ENCODE data around the gene CAMSAP1. TPM values are rescaled to one million over a fixed set of nuclear protein-coding genes. Genes with fewer than 3 reads are reported as not detected.

The CAMSAP1 gene
- total and polyA plus RNA-seq, 11 donors: 10.9 to 38.3 (median 19.9) TPM

DNA sequence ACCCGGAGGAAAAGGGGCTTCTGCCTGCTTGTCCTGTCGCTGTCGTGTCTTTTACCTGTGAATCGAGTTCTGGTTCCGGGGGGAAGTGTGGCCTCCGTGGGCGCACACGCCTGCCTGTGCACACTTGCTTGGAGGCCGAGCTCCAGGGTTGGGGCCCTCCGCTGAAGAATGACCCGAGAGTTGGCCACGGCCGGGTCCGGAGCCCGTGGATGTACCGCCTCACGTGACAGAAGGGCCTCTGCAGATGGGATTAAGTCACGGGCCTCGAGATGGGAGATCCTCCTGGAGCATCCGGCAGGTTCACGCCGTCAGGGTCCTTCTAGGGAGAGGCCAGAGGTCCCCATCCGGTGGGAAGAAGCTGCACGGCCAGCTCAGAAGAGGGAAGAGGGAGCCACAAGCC is 124.4 kb downstream of the CAMSAP1 start:
- intact Hi-C loops (cut with DNase I): no loop called here
- Histone ChIP-seq H3K4me3 (no peak overlapping the region), H3K27ac (no peak overlapping the region), H3K27me3 (peaks cover 0 to 4% (median 0%) of the 10 kb centered on the region in 9 donors), H3K4me1 (no peaks in the 10 kb centered on the region), H3K9me3 (no peaks in the 10 kb centered on the region), H3K36me3 (no peaks in the 10 kb centered on the region)
- no peak for TF ChIP-seq CTCF (IDR thresholded peaks at IDR 0.05)
- no peak for TF ChIP-seq POLR2A (IDR thresholded peaks at IDR 0.05)
- 85 to 95% (median 89%) methylated on average over 23 to 24 of the region's 24 CpGs for WGBS, 4 donors
- no peak for DNase-seq
- ATAC-seq: no peak

DNA sequence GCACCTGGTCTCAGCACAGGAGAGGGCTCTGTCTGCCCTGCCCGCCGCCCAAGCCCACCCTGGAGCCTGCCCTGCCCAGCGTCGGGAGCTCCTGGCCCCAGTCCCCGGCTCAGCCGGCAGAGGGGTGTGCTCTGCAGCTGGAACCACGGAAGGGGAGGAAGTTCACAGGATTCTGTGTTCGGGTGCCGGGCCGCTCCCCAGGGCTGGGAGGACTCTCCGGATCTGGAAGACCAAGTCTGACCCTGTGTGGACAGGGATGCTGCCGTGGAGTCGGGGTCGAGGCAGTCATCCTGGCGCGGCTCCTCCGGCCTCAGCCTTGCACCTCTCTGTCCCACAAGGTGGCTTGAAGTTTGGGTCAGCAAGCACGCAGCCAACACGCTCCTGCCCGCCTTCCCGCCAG is 126.7 kb downstream of the CAMSAP1 start:
- H3K36me3 ChIP-seq: no peaks in the 10 kb centered on the region
- H3K4me3 ChIP-seq: no peak overlapping the region
- H3K9me3 ChIP-seq: no peaks in the 10 kb centered on the region
- no peak overlapping the region for H3K27ac ChIP-seq
- H3K27me3 ChIP-seq: no peaks in the 10 kb centered on the region
- DNase-seq (no peak), ATAC-seq (no peak)
- WGBS, 4 donors: 73 to 93% (median 81%) methylated on average over 12 to 21 of the region's 21 CpGs
- no peaks in the 10 kb centered on the region for H3K4me1 ChIP-seq
- TF ChIP-seq POLR2A (IDR thresholded peaks at IDR 0.05) (no peak), CTCF (IDR thresholded peaks at IDR 0.05) (no peak)
- intact Hi-C loops (cut with DNase I): no loop called here

DNA sequence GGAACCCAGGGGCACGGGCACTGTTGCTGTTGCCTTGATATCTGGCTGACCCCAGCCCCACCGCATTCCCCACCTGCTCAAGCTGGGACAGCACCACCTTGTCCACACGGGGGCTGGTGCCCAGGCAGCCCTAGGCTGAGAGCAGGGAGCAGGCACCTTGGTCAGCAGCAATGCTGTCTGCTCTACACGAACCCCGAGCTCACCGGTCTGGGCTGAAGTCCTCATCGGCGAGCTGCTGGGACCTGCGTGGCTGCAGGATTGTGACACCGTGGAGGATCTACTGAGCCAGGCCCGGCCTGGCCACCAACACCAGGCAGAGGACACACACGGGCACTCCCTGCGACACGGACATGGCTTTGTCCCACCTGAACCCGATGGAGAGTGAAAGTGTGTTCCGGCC is 127.3 kb downstream of the CAMSAP1 start:
- 85 to 91% (median 89%) methylated on average over 5 to 16 of the region's 16 CpGs for WGBS, 4 donors
- no peaks in the 10 kb centered on the region for H3K9me3 ChIP-seq
- DNase-seq (no peak), ATAC-seq (no peak)
- H3K36me3 ChIP-seq: no peaks in the 10 kb centered on the region
- intact Hi-C loops (cut with DNase I): no loop called here
- no peaks in the 10 kb centered on the region for H3K27me3 ChIP-seq
- no peaks in the 10 kb centered on the region for H3K4me1 ChIP-seq
- no peak overlapping the region for H3K27ac ChIP-seq
- TF ChIP-seq POLR2A (IDR thresholded peaks at IDR 0.05): no peak
- no peak for TF ChIP-seq CTCF (IDR thresholded peaks at IDR 0.05)
- no peak overlapping the region for H3K4me3 ChIP-seq

- no peak for DNase-seq
- Histone ChIP-seq H3K4me3 (no peak overlapping the region), H3K36me3 (no peaks in the 10 kb centered on the region), H3K9me3 (no peaks in the 10 kb centered on the region), H3K27me3 (no peaks in the 10 kb centered on the region), H3K4me1 (no peaks in the 10 kb centered on the region), H3K27ac (no peak overlapping the region)
- intact Hi-C loops (cut with DNase I): no loop called here
- ATAC-seq: no peak
- 83 to 91% (median 84%) methylated on average over 11 to 14 of the region's 14 CpGs for WGBS, 4 donors
- no peak for TF ChIP-seq CTCF (IDR thresholded peaks at IDR 0.05)
- TF ChIP-seq POLR2A (IDR thresholded peaks at IDR 0.05): no peak
Measured at GRCh38 chr9:135779571-135779970, 127.8 kb downstream of the CAMSAP1 start.
